NCI-H510A treated with DMSO at 0.1 percent for 48 hours (cell line): ENCODE results near the gene ACTA1.
"Not testable (repeated sequence)": the region's sequence is repeated elsewhere in the genome, so short reads cannot be mapped to it uniquely, and the experiment has no call there.

ENCODE experiments used
- DNase-seq: peaks from one replicate; lab custom pipeline; 2025; lab: John Stamatoyannopoulos, UW

ACTA1 gene

GRCh38 chr1:229409616-229410369 is 24.1 kb downstream of the ACTA1 start:
- DNase-seq = no peak

- DNase-seq = no peak
These were observed 25.3 kb downstream of the ACTA1 start for GRCh38 chr1:229408458-229409037.

GRCh38 chr1:229407206-229408026 is 26.5 kb downstream of the ACTA1 start:
- DNase-seq = no peak

- no peak for DNase-seq
These were observed 27.1 kb downstream of the ACTA1 start for GRCh38 chr1:229406798-229407197.

- DNase-seq = no peak
These were observed 30.3 kb downstream of the ACTA1 start for GRCh38 chr1:229403573-229403972.

GRCh38 chr1:229402993-229403392 is 30.9 kb downstream of the ACTA1 start:
- no peak for DNase-seq

GRCh38 chr1:229402329-229402728 is 31.6 kb downstream of the ACTA1 start:
- DNase-seq = not testable (repeated sequence)

- no peak for DNase-seq
These were observed 36.1 kb downstream of the ACTA1 start for GRCh38 chr1:229397762-229398161.

GRCh38 chr1:229396585-229397206 is 37.2 kb downstream of the ACTA1 start:
- DNase-seq = no peak

GRCh38 chr1:229394517-229394916 is 39.4 kb downstream of the ACTA1 start:
- DNase-seq = not testable (repeated sequence)

GRCh38 chr1:229392936-229393335 is 41.0 kb downstream of the ACTA1 start:
- no peak for DNase-seq

GRCh38 chr1:229390130-229390529 is 43.8 kb downstream of the ACTA1 start:
- DNase-seq = no peak

- DNase-seq = no peak
These were observed 44.9 kb downstream of the ACTA1 start for GRCh38 chr1:229388897-229389580.

GRCh38 chr1:229385853-229386456 is 47.9 kb downstream of the ACTA1 start:
- DNase-seq = no peak

- no peak for DNase-seq
These were observed 49.1 kb downstream of the ACTA1 start for GRCh38 chr1:229384822-229385221.

- DNase-seq = no peak
These were observed 49.9 kb downstream of the ACTA1 start for GRCh38 chr1:229383961-229384360.

- DNase-seq = no peak
These were observed 50.7 kb downstream of the ACTA1 start for GRCh38 chr1:229383188-229383587.
